Left ventricle myocardium inferior (tissue), 1 donor: Measurements from ENCODE around the gene SSH3. TPM values are rescaled to one million over a fixed set of nuclear protein-coding genes. Genes with fewer than 3 reads are reported as not detected.

Experiments used
- DNase-seq: peaks from one replicate; pipeline ENCODE4 v3.0.0-alpha.2; 2020
- H3K27ac ChIP-seq: fragments of 200-600 bp; replicated peaks from 2 replicates; pipeline ENCODE4 v1.8.0; 2021
- H3K27me3 ChIP-seq: fragments of 200-600 bp; 2 replicates; pipeline ENCODE4 v1.8.0; 2021; ENCODE audit warnings: low read depth
- H3K36me3 ChIP-seq: fragments of 200-600 bp; 2 replicates; pipeline ENCODE4 v1.8.0; 2021
- H3K4me1 ChIP-seq: fragments of 200-600 bp; 2 replicates; pipeline ENCODE4 v1.8.0; 2021
- H3K4me3 ChIP-seq: fragments of 200-600 bp; 2 replicates; pipeline ENCODE4 v1.8.0; 2021; ENCODE audit warnings: mild to moderate bottlenecking, moderate library complexity
- H3K9me3 ChIP-seq: fragments of 200-600 bp; replicated peaks from 2 replicates; pipeline ENCODE4 v1.8.0; 2021
- CTCF ChIP-seq: fragments of 200-600 bp; IDR thresholded peaks from 2 replicates; pipeline ENCODE4 v1.8.0; 2021; ENCODE audit warnings: antibody characterized with exemption, mild to moderate bottlenecking, borderline replicate concordance
- intact Hi-C: fragments of 100-400 bp; cut with micrococcal nuclease; formaldehyde crosslinking; loops from one replicate; pipeline ENCODE4 v1.11.0; 2022
- total RNA-seq: library from RNA; stranded (reverse); fragmentation: NEBNext Ultra II Directional; extraction: Animal tissue kit (Norgen Biotek cat#: 25700); gene quantifications from one replicate; pipeline ENCODE4 v1.2.1, GENCODE V29; 2021
- donor health status: DM: no; HTN: yes; CAD: no; lungs with severe emphysema.

Gene SSH3
- total RNA-seq, 1 donor from 2014 or later = 14.9 TPM

DNA sequence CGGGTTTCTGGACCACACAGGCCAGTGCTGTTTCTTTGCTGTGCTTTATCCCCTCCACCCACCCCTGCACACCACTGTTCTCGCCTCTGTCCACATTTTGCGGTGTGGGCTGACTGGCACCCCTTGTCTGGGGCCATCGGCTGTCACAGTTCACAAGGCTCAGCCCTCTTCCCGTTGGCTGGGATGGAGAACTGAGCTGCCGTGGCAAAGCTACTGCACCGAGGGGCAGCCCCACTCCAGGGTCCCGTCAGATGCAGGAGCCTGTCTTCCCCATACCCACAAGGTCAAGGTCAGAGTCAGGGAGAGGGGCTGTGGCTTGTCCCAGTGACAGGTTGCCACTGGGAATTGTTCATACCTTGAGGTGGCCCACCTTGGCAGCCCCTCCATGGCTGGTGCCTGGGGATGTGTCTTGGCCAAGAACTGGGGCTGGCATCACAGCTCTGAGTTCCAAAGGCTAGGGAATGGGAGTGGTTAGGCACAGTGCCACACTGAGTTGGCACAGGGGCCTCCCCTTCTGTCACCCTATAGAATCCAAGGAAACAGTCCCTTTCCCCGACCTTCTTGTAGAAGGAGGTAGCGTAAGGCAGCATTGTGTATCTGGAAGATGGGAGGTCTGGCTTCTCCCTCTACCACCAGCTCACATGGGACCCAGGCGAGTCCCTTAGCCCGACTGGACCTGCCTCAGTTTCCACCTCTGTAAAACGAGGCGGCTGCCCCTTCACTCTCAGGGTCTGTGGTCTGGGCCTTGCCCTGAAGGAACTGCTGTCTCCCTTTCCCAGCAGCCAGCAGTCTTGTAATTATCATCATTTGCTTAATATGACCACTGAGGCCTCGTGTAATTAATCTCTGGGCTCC is 33.7 kb upstream of the SSH3 start:
- peaks cover 86% of the 10 kb centered on the region for H3K4me1 ChIP-seq
- no peak for DNase-seq

DNA sequence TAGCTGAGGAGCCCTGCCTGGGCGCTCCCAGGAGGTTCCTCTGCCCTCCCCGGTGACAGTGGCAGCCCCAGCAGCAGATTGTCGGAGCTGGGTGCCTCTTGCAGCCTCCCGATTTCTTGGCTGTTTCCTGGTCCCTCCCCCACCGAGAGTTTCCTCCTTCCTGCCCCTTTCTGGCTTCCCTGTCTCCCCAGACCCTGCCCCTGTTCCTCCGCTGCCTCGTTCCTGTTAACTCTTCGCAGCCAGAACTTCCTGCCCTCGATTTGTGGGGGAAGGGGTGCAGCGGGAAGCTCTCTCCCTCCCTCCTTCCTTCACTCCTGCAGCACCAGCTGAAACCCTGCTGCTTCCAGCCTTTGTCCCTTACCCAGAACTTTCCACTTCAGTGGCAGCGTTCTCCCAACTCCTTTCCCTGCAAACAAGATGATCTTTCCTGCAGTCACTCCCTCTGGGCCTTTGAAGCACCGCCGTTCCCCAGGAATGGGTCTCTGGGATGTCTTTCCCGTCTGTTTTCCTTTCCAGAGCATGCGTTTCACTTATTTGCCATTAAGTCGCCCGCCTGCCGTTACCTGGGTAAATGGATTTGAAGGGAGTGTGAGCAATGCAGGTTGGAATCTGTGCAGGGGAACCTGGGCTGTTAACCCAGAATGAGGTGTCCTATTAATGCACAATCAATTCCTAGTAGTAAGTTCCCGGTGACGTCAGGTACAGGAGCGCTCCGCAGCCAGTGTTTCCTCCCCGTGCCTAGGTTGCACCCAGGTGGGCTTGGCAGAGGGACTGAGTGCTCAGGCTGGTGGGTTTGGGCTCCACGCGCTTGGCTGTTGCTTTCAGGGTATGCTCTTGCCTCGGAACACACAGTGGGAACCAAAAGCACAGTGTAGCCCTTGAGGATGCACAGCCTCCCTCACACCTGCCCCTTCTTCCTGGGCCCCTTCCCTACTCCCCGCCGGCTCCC is 32.8 kb upstream of the SSH3 start:
- H3K9me3 ChIP-seq = no peaks in the 10 kb centered on the region
- peak overlapping the region; percentile 98 for H3K4me3 ChIP-seq
- H3K36me3 ChIP-seq = peaks cover 6% of the 10 kb centered on the region
- intact Hi-C loops = no loop called here
- peak overlapping the region; percentile 94 for H3K27ac ChIP-seq
- no peak for TF ChIP-seq CTCF
- DNase-seq = no peak
- no peaks in the 10 kb centered on the region for H3K27me3 ChIP-seq
- peaks cover 95% of the 10 kb centered on the region for H3K4me1 ChIP-seq

More for the DNA sequence above, 33.7 kb upstream of the SSH3 start:
- peak overlapping the region; percentile 98 for H3K4me3 ChIP-seq
- no peaks in the 10 kb centered on the region for H3K9me3 ChIP-seq
- peaks cover 6% of the 10 kb centered on the region for H3K36me3 ChIP-seq
- TF ChIP-seq CTCF = no peak
- peak overlapping the region; percentile 94 for H3K27ac ChIP-seq
- intact Hi-C loops = no loop called here
- H3K27me3 ChIP-seq = no peaks in the 10 kb centered on the region

DNA sequence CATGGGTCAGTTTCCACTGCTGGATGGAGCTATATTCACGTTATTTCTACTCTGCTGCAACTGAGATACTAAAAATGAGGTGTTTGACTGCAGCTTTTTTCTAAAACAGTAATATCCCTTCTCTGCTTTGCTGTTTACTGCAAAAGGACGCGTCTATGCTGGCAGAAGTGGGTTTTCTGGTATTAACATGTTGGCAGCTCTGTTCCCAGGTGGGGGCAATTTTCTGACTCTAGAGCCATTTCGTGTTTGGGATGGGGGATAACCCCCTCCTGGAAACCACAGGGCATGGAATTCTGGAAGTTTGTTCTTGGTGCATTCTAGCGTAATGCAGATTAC is 32.2 kb upstream of the SSH3 start:
- Histone ChIP-seq H3K4me1 (peaks cover 96% of the 10 kb centered on the region), H3K27me3 (no peaks in the 10 kb centered on the region), H3K9me3 (no peaks in the 10 kb centered on the region), H3K36me3 (peaks cover 6% of the 10 kb centered on the region), H3K4me3 (peak overlapping the region; percentile 98), H3K27ac (peak overlapping the region; percentile 94)
- TF ChIP-seq CTCF = no peak
- intact Hi-C loops = no loop called here
- DNase-seq = no peak

GRCh38 chr11:67271541-67272284 is 31.6 kb upstream of the SSH3 start:
- intact Hi-C loops = no loop called here
- Histone ChIP-seq H3K36me3 (peaks cover 6% of the 10 kb centered on the region), H3K27ac (peak overlapping the region; percentile 94), H3K9me3 (no peaks in the 10 kb centered on the region), H3K4me1 (peaks cover 100% of the 10 kb centered on the region), H3K4me3 (peak overlapping the region; percentile 98), H3K27me3 (no peaks in the 10 kb centered on the region)
- no peak for DNase-seq
- no peak for TF ChIP-seq CTCF
